Fibroblast of lung (primary cell): ENCODE results near the gene MEIOB. TPM values are rescaled to one million over a fixed set of nuclear protein-coding genes. Genes with fewer than 3 reads are reported as not detected.

Experiments used
- DNase-seq, 2 donors: peaks; one replicate each; pipeline versions ENCODE4 v3.0.0 to v3.0.0-alpha.2; 2010; ENCODE audit warnings: low read depth in 2 of 2
- H2AFZ ChIP-seq: 2 replicates; pipeline ENCODE4 v1.5.1; 2012; ENCODE audit warnings: low read length, control low read depth, inconsistent platforms
- H3K27ac ChIP-seq: 2 replicates; pipeline ENCODE4 v1.5.1; 2011; ENCODE audit warnings: low read length, control low read depth; ENCODE audit not compliant: insufficient read depth
- H3K27me3 ChIP-seq: 2 replicates; pipeline ENCODE4 v1.5.1; 2011; ENCODE audit warnings: mild to moderate bottlenecking, low read length; ENCODE audit not compliant: control insufficient read depth, insufficient read depth
- H3K36me3 ChIP-seq: 2 replicates; pipeline ENCODE4 v1.5.1; 2011; ENCODE audit warnings: low read length; ENCODE audit not compliant: control insufficient read depth, insufficient read depth
- H3K4me1 ChIP-seq: 2 replicates; pipeline ENCODE4 v1.5.1; 2011; ENCODE audit warnings: low read length; ENCODE audit not compliant: control insufficient read depth, insufficient read depth; ENCODE audit errors: extremely low read depth
- H3K4me2 ChIP-seq: 2 replicates; pipeline ENCODE4 v1.5.1; 2011; ENCODE audit warnings: low read length, control low read depth; ENCODE audit not compliant: insufficient read depth; ENCODE audit errors: extremely low read depth
- H3K4me3 ChIP-seq, 4 experiments: fragments of 200-600 bp in 1 of 4; sonication (generic) in 1 of 4; replicated peaks in 1 of 4; 2 replicates each; pipeline ENCODE4 v1.5.1; 2011 to 2016; ENCODE audit warnings: low read length in 4 of 4, low read depth in 3 of 4, mild to moderate bottlenecking in 3 of 4, control low read depth in 2 of 4, inconsistent platforms in 1 of 4, mixed read lengths in 1 of 4; ENCODE audit not compliant: insufficient read depth in 1 of 4; ENCODE audit errors: control extremely low read depth in 1 of 4
- H3K79me2 ChIP-seq: 2 replicates; pipeline ENCODE4 v1.5.1; 2012; ENCODE audit warnings: mild to moderate bottlenecking, low read length, inconsistent platforms; ENCODE audit not compliant: control insufficient read depth, insufficient read depth
- H3K9ac ChIP-seq: 2 replicates; pipeline ENCODE4 v1.5.1; 2011; ENCODE audit warnings: mild to moderate bottlenecking, low read length, control low read depth; ENCODE audit not compliant: insufficient read depth
- H3K9me3 ChIP-seq: 2 replicates; pipeline ENCODE4 v1.5.1; 2012; ENCODE audit warnings: low read depth, low read length; ENCODE audit not compliant: control insufficient read depth, insufficient read depth
- H4K20me1 ChIP-seq: 2 replicates; pipeline ENCODE4 v1.5.1; 2011; ENCODE audit warnings: low read length; ENCODE audit not compliant: control insufficient read depth, insufficient read depth; ENCODE audit errors: extremely low read depth
- CTCF ChIP-seq, 2 donors: IDR thresholded peaks in 1 of 2; conservative IDR thresholded peaks in 1 of 2; 1 replicate in 1 of 2; 2 replicates in 1 of 2; pipeline ENCODE4 v1.5.1; 2011 to 2012; ENCODE audit warnings: low read length in 2 of 2, control low read depth in 1 of 2, inconsistent platforms in 1 of 2, low read depth in 1 of 2, mild to moderate bottlenecking in 1 of 2
- EZH2 ChIP-seq: IDR thresholded peaks from 2 replicates; pipeline ENCODE4 v1.5.1; 2012; ENCODE audit warnings: low read length, control low read depth, mild to moderate bottlenecking; ENCODE audit errors: missing control alignments
- polyA plus RNA-seq, 2 donors: library from polyadenylated mRNA; depleted of rRNA in 1 of 2; stranded (reverse) in 1 of 2; unstranded in 1 of 2; fragments of >200 nt; gene quantifications; 2 replicates each; pipeline ENCODE4 v1.2.1, GENCODE V29; 2011 to 2012; ENCODE audit warnings: missing spikeins in 1 of 2
- total RNA-seq: library from RNA; depleted of rRNA; stranded (reverse); fragments of >200 nt; gene quantifications from 2 replicates; pipeline ENCODE4 v1.2.1, GENCODE V29; 2014

The MEIOB gene
- total and polyA plus RNA-seq, 2 donors (not counting 1 experiment from before 2014, with no cell fraction given) = not detected

DNA sequence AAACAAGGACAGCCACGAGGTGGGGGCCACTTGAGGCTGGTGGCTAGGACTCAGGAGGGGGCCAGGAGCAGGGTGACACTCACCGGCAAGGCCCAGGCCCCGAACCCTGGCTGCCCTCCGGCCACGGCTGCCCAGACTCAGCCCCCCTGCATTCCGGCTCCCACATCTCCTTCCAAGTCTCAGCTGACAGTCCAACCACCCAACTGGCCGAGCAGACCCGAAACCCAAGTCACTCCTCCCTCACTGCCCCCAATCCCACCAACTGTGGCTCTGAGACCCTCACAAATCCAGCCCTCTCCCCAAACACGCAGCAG lies 54.7 kb downstream of the MEIOB start:
- Histone ChIP-seq H3K4me2 (no peak overlapping the region), H2AFZ (no peak overlapping the region), H3K4me3 (no peak overlapping the region), H3K4me1 (peaks cover 3% of the 10 kb centered on the region), H3K36me3 (peaks cover 10% of the 10 kb centered on the region), H3K27ac (no peak overlapping the region), H3K79me2 (no peaks in the 10 kb centered on the region), H3K27me3 (no peaks in the 10 kb centered on the region), H3K9ac (no peak overlapping the region), H4K20me1 (no peaks in the 10 kb centered on the region), H3K9me3 (no peaks in the 10 kb centered on the region)
- no peak for DNase-seq
- TF ChIP-seq CTCF (conservative IDR thresholded peaks at IDR 0.05 in 1 of 2, IDR thresholded peaks at IDR 0.05 in 1 of 2; ENCODE audit: low read depth in 1 of 2, low read length in 2 of 2) (no peak), EZH2 (no peak)

GRCh38 chr16:1816396-1817275 lies 55.3 kb downstream of the MEIOB start:
- H3K27me3 ChIP-seq = no peaks in the 10 kb centered on the region
- H3K9ac ChIP-seq = no peak overlapping the region
- no peak overlapping the region for H3K27ac ChIP-seq
- H3K79me2 ChIP-seq = no peaks in the 10 kb centered on the region
- peaks cover 3% of the 10 kb centered on the region for H3K4me1 ChIP-seq
- TF ChIP-seq CTCF (conservative IDR thresholded peaks at IDR 0.05 in 1 of 2, IDR thresholded peaks at IDR 0.05 in 1 of 2; ENCODE audit: low read depth in 1 of 2, low read length in 2 of 2) = no peak
- no peak for TF ChIP-seq EZH2
- no peak overlapping the region for H2AFZ ChIP-seq
- no peaks in the 10 kb centered on the region for H3K9me3 ChIP-seq
- H3K4me2 ChIP-seq = no peak overlapping the region
- no peak for DNase-seq
- no peaks in the 10 kb centered on the region for H4K20me1 ChIP-seq
- no peak overlapping the region for H3K4me3 ChIP-seq
- peaks cover 10% of the 10 kb centered on the region for H3K36me3 ChIP-seq

GRCh38 chr16:1815461-1815860 lies 56.5 kb downstream of the MEIOB start:
- H3K27ac ChIP-seq = no peak overlapping the region
- no peaks in the 10 kb centered on the region for H3K9me3 ChIP-seq
- H3K27me3 ChIP-seq = no peaks in the 10 kb centered on the region
- no peak overlapping the region for H3K9ac ChIP-seq
- H3K4me1 ChIP-seq = peaks cover 3% of the 10 kb centered on the region
- no peak overlapping the region for H3K4me3 ChIP-seq
- DNase-seq = no peak
- no peak overlapping the region for H2AFZ ChIP-seq
- no peaks in the 10 kb centered on the region for H4K20me1 ChIP-seq
- H3K36me3 ChIP-seq = peaks cover 7% of the 10 kb centered on the region
- no peaks in the 10 kb centered on the region for H3K79me2 ChIP-seq
- TF ChIP-seq CTCF (conservative IDR thresholded peaks at IDR 0.05 in 1 of 2, IDR thresholded peaks at IDR 0.05 in 1 of 2; ENCODE audit: low read depth in 1 of 2, low read length in 2 of 2) (no peak), EZH2 (no peak)
- no peak overlapping the region for H3K4me2 ChIP-seq
